Muscle of back (tissue), 11 donors: ENCODE measurements around the gene SYTL2. TPM values are rescaled to one million over a fixed set of nuclear protein-coding genes. Genes with fewer than 3 reads are reported as not detected.
A peak's percentile ranks its signal among the peaks of the same experiment; 100 is the strongest.

Experiments used
- DNase-seq, 3 donors: peaks; one replicate each; pipeline versions ENCODE4 v3.0.0 to v3.0.0-alpha.2; 2013
- polyA plus RNA-seq, 10 donors: library from polyadenylated mRNA; unstranded; fragments of 120-200 nt; gene quantifications; one replicate each; pipeline ENCODE4 v1.2.1, GENCODE V29; 2013; ENCODE audit not compliant: insufficient read length in 10 of 10

Gene SYTL2
- polyA plus RNA-seq, 10 donors: 48.8 to 134 (median 81.9) TPM

GRCh38 chr11:85762226-85762625 is 48.7 kb downstream of the SYTL2 start:
- no peak for DNase-seq

GRCh38 chr11:85759915-85760314 is 51.0 kb downstream of the SYTL2 start:
- peak in 1 of 3 donors; percentile 79 for DNase-seq

DNA sequence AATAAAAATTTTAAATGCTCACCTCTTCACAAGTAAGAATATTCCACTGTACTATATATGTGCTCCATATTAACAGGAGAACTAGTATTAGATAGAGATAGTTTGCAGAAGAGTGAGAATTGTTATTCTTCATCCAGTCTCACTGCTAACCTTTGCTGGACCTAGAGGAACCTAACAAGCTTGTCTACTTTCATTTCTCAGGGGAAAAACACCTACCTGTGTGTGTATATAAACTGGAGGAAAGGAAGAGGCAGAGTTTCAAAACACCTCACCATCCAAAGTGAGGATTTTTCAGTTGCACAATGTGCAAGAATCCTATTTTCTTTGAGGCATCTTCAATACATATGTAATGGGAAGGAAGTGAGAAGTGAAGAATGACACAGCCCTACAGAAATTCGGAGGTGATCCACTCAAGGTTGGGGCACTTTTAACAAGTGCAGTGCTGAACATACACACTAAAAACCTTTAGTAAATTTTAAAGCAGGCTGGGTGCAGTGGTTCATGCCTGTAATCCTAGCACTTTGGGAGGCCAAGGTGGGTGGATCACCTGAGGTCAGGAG is 52.4 kb downstream of the SYTL2 start:
- DNase-seq: no peak

- no peak for DNase-seq
Measured at GRCh38 chr11:85758026-85758425, 52.9 kb downstream of the SYTL2 start.

GRCh38 chr11:85756401-85757200 is 54.3 kb downstream of the SYTL2 start:
- DNase-seq: no peak

GRCh38 chr11:85755701-85756100 is 55.2 kb downstream of the SYTL2 start:
- DNase-seq: no peak

DNA sequence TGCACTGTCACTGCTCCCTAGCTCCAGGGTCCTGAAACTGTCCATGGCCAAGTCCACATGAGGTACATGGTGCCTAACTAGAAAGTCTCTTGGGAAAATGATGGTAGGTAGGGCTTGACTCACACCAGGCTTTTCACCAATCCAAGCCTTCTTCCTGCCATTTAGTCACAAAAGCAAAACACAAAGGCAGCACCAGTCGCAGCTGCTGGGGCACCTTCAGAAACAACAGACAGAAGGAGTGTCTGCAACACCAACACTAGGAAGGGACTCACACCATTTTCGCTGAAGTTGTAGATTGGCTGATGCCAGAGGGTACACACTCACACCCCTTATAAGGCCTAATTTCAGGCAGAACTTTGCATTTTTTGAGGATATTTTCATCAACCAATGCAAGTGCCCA is 55.7 kb downstream of the SYTL2 start:
- no peak for DNase-seq

DNA sequence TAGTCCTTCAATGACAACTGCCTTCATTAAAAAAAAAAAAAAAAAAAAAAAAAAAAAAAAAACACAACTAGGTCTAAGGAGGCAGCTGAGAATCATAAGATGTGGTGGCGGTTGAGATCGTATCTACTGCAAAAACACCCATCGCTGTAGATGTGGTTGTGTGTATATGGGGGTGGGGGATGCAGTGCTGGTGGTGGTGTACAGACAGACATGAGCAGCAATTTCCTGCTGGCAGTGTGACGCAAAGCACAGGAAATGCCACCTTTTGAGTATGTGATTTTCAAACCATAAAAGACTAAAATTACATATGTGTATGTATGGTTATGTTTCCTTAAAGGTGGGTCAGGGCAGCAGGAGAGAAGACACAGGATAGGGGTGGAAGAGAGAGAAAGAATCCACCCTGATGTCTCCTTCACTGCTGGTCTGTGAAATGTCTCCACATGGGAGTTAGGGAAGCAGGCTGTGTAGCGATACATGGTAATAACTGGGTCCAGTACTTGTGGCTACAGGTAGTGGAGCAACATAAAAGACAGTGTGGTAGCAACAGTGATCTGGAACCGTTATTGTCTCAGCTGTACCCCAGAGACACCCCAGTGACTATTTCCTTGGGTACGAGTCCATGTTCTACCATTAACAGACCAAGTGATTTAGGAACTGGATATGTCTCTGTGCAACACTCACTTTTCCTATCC is 57.9 kb downstream of the SYTL2 start:
- DNase-seq: peak in 1 of 3 donors; percentile 22

DNA sequence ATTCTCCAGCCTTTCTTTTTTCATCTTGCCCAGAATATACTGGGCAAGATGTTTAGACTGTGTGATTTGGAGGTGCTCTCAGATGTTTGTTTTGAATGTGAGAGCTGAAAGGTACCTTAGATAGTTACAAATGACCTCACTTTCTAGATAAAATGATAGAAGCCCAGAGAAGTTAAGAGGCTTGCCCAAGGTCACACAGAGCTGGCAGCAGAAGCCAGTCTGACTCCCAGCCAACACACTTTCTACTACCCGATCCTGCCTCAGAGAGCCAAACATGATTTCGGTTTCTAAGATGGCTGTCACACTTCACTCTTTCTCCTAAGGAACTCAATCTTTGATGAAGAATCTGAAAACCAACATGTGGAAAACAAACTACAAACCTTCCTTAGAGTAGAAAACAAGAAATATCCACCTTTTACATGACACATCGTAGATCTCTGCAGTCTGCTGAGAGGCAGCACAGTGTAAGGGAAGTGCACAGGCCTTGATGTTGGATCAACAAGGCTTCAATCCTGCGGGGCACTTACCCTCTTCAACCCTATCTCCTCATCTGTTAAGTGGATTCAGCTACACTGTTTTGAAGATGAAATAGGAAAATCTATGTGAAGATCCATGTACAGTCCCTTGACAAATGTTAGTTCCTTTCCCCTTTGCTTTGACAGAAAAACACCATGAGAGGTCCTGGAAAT is 58.6 kb downstream of the SYTL2 start:
- DNase-seq: no peak

DNA sequence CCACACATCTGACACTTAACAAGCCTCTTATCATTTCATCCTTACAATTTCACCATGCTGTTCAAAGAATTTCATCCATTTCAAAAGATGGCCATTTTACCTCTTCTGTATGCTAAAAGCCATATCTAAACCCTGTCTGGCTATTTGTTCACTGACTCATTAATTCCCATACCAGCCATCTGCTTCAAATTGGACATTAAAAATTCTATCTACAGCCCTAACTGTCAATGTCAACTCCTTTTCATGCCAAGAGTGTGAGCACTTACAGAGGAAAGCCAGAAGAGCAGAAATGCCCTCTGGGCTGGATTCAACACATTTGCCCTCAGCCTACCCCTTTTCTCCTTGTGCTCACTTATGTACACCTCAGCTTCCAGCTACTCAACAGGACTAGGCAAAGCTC is 59.2 kb downstream of the SYTL2 start:
- no peak for DNase-seq

GRCh38 chr11:85750646-85751045 is 60.3 kb downstream of the SYTL2 start:
- no peak for DNase-seq

GRCh38 chr11:85749884-85750283 is 61.1 kb downstream of the SYTL2 start:
- no peak for DNase-seq

DNA sequence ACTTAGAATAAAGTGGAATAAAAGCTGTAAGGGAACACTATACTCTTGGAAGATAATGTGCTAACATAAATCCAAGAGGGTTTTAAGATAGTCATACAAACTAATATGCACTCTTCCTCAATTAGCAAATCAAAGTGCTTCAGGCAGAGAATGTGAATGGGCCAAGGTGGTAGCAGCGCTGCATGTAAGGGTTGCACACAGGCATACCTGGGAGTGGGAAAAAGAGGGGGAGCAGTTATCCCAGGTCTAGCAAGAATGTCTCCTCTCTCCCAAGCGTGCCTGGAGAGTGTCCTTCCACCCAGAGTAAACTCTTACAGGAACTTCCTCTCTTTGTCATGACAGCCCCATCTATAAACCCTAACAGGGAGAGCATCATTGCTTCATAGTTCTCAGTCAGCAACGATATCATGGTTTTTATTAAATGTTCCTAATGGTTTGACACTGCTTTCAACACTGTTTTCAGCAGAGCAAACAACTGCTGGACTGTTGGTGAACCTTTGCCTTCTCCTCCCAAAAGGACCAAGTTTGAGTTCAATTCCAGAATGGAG is 61.6 kb downstream of the SYTL2 start:
- DNase-seq: no peak

DNA sequence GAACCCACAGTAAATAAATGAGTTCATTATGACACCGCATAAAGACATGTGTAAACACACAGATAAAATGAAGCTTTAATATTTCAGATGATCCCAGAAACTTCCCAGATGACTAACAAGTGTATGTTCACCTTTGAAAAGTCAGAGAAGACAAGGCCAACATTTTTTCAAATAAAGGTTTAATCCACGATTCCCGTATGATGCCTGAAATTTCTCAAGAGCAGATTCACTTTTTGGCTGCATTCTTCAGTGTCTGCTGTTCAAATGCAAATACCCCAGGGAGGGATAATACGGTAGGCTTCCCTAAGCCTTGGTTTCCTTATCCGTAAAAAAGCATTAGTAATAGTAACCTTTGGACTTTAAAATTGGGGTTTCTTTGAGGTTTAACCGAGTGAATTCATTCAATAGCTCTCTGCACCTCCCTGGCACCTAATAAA is 62.5 kb downstream of the SYTL2 start:
- DNase-seq: peak in 1 of 3 donors; percentile 24

GRCh38 chr11:85746670-85747069 is 64.3 kb downstream of the SYTL2 start:
- DNase-seq: no peak

DNA sequence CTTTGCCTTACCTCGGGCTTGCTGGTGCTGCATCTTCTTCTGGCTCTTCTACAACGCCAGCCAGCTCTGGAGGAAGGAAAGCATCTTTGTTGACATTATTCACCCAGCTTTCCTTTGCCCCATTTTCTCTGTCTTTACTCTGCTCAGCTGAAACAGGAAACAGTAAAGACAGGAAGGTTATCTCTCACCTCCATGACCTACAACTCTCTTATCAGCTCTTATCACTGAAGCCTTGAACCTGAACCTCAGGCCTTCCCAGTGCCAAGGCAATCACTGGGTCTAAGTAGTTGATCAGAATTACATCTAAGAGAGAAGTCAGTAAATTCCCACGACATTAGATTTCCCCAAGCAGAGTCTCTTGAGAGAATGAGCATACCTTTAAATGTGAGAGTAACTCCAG is 65.3 kb downstream of the SYTL2 start:
- DNase-seq: no peak

GRCh38 chr11:85742873-85743275 is 68.1 kb downstream of the SYTL2 start:
- no peak for DNase-seq

DNA sequence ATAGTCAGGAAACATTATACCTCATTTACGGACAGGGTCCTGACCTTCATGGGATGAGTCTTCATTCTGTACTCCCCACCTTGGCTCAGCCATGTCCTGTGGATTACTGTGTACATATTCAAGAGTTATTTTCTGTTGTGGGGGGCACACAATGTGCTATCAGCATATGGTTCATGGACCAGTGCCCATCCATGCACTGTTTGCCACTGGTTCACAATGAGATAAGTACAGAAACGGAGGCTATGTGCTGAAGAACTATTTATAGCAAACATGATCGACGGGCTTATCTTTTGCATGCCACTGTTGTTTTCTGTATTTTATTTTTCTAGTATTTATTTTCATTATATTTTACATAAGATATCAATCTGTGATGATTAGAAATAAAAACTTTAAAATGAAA is 68.6 kb downstream of the SYTL2 start:
- no peak for DNase-seq

- no peak for DNase-seq
Measured at GRCh38 chr11:85740481-85741400, 70.2 kb downstream of the SYTL2 start.

GRCh38 chr11:85737738-85738137 is 73.2 kb downstream of the SYTL2 start:
- no peak for DNase-seq

GRCh38 chr11:85735876-85736460 is 75.0 kb downstream of the SYTL2 start:
- no peak for DNase-seq
